Ureter (tissue), 1 donor: ENCODE data around the gene CHD9. TPM values are rescaled to one million over a fixed set of nuclear protein-coding genes. Genes with fewer than 3 reads are reported as not detected.
"Not testable (repeated sequence)": the region's sequence is repeated elsewhere in the genome, so short reads cannot be mapped to it uniquely, and the experiment has no call there.

Experiments used
- DNase-seq: peaks from one replicate; pipeline ENCODE4 v3.0.0-alpha.2; 2020; ENCODE audit warnings: low spot score
- total RNA-seq: library from RNA; stranded (reverse); gene quantifications from one replicate; pipeline ENCODE4 v1.2.4, GENCODE V29; 2023
- donor health status: DM: yes; HTN: yes; CAD: no.

The CHD9 gene
- total RNA-seq, 1 donor from 2014 or later = 135 TPM

- no peak for DNase-seq
Measured at GRCh38 chr16:53281280-53281679, 226.5 kb downstream of the CHD9 start.

GRCh38 chr16:53281859-53282258, 227.1 kb downstream of the CHD9 start:
- DNase-seq = no peak

DNA sequence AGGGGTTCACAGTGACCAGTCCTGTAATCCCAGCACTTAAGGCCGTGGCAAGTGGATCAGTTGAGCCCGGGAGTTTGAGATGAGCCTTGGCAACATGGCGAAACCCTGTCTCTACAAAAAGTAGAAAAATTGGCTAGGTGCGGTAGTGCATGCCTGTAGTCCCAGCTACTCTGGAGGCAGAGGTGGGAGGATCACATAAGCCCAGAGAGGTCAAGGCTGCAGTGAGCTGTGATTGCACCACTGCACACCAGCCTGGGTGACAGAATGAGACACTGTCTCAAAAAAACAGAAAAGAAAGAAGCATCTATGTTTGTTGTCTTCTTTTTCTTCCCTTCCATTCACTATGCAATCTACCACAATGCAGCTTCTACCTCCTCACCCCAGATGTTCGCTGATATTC, 227.5 kb downstream of the CHD9 start:
- DNase-seq = no peak

DNA sequence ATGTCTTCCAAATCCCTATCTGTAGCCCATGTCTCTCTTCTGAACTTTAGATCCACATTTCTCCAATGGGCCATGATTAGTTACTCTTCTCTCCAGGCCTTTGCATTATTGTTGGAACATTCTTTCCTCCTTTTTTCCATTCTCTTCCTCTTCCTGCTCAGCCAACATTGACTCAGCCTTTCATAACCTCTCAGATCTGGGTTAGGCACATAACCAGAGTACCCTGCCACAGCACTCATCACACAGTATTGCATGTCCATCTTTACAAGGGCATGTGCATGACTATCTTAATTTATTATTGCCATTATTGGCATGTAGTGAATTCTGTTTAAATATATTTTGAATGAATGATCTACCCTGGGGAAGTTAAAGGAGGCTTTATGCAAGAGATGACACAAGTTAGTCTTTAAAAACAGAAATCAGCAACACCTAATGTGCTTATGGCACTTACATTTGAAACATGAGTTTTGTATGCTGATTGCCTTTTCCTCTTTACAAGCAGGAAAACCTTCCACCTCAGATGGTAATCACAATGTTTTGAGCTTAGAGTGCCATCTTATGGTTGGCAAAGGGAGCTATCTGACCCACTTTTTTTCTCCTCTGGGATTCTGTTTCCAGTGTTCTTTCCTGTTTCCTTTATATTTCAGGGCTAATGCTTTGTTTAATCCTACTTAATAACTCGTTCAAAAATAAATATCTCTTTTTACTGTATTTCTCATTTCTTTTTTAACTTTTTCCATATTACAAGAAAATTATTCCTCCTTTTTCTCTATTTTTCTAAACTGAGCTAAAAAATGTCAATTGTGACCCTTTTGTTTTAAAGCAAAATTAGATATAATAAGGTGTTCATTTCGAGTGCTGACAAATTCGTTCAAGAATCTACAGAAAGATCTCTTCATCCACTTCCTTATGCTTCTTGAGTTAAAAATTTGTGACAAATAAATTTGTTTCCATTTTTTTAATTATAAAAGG, 228.5 kb downstream of the CHD9 start:
- no peak for DNase-seq

GRCh38 chr16:53285236-53285635, 230.4 kb downstream of the CHD9 start:
- DNase-seq = no peak

- DNase-seq = no peak
Measured at GRCh38 chr16:53290520-53290919, 235.7 kb downstream of the CHD9 start.

DNA sequence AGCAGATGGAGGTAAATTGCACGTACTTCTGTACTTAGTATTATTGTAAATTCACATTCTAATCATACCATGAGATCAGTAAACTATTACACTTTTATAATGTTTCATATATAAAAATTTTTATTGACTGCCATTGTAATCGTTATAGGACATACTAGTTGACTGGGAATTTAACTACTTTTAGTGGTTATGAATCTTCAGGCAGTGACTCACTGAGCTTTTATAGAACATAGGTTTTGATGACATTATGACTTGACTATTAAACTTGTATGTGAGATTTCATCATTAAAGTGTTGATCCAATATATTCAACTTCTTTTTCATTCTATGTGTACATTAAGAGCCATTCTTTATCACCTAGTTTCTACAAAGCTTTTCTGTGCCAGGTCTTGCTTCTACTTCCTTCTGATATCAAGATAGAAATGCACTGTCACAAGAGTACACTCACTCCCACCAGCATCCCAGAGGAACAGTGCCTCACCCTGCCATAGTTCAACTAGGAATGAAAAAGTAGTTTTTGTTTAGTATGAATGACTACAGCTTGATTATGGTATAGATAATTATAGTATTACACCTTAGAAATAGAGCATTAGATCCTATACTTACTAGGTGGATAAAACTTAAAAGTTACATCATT, 237.1 kb downstream of the CHD9 start:
- no peak for DNase-seq

- DNase-seq = no peak
Measured at GRCh38 chr16:53297477-53297876, 242.7 kb downstream of the CHD9 start.

DNA sequence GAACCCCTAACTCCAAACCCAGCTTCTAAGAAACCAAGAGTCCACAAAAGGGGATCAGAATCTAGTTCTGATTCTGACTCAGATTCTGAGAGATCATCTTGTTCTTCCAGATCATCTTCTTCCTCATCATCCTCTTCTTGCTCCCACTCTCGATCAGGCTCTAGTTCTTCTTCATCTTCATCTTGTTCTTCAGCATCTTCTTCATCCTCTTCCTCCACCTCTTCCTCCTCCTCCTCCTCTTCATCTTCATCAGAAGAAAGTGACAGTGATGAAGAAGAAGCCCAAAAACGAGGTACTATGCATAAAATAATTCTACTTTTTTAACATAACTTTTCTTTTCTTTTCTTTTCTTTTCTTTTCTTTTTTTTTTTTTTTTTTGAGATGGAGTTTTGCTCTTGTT, 249.5 kb downstream of the CHD9 start:
- no peak for DNase-seq

GRCh38 chr16:53305743-53306142, 251.0 kb downstream of the CHD9 start:
- no peak for DNase-seq

DNA sequence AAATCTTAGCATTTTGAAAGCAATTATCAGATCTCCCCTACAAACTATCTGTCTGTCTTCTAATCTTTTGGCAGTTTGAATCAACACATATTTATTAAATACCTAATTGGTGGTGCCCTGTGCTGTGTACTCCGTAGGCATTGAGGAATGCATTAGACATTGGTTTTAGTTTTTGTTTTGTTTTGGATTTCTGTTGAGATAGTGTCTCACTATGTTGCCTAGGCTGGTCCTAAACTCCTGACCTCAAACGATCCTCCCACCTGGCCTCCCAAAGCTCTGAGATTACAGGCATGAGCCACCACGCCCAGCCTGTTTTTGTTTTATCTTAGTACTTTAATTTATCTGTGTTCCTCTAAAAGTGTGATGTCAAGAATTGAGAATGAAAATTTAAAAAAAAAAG, 254.7 kb downstream of the CHD9 start:
- no peak for DNase-seq

- DNase-seq = no peak
Measured at GRCh38 chr16:53320992-53321391, 266.2 kb downstream of the CHD9 start.

- DNase-seq = no peak
Measured at GRCh38 chr16:53323924-53324323, 269.1 kb downstream of the CHD9 start.

GRCh38 chr16:53330991-53331390, 276.2 kb downstream of the CHD9 start:
- DNase-seq = not testable (repeated sequence)

DNA sequence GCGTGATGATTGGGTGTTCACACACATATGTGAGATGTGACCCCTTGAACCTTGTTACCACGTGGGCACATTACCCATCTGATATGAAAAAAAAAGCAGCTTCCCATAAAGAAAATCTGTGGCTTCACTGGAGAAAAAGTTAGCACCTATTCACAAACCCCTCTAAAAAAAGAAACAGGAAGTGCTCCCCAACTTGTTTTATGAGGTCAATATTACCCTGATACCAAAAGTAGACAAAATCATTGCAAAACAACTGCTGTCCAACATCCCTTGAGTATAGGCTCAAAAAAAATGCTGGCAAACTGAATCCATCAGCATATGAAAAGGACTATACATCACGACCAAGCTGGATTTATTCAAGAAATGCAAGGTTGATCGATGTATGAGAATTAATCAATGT, 279.8 kb downstream of the CHD9 start:
- no peak for DNase-seq

DNA sequence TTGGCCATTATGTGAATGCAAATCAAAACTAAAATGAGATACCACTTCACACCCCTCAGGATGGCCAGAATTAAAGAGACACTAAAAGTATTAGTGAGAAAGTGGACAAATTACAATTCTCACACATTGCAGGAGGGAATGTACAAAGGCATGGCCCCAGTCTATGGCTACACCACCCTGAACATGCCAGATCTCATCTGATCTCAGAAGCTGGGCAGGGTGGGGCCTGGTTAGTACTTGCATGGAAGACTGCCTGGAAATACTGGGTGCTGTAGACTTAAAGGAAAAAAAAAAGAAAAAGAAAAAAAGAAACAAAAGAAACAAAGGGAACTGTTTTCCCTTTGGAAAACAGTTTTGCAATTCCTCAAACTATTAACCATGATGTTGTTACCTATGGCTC, 282.5 kb downstream of the CHD9 start:
- DNase-seq = no peak

DNA sequence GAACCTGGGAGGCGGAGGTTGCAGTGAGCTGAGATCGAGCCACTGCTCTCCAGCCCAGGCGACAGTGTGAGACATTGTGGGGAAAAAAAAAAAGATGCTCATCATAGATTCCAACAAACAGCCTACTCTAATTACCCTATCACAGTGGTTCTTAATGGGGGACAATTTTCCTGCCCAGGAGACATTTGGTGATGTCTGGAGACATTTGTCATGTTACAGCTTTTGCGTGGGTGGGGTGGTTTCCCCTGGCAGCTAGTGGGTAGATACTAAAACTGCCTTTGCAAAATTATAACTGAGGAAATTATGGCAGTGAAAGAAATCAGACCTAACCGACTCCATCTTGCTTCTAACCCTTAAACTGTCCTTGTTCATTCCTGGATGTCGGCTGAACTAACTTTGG, 287.0 kb downstream of the CHD9 start:
- DNase-seq = no peak

- no peak for DNase-seq
Measured at GRCh38 chr16:53355064-53355463, 300.3 kb downstream of the CHD9 start.

- no peak for DNase-seq
Measured at GRCh38 chr16:53356478-53357207, 301.9 kb downstream of the CHD9 start.

DNA sequence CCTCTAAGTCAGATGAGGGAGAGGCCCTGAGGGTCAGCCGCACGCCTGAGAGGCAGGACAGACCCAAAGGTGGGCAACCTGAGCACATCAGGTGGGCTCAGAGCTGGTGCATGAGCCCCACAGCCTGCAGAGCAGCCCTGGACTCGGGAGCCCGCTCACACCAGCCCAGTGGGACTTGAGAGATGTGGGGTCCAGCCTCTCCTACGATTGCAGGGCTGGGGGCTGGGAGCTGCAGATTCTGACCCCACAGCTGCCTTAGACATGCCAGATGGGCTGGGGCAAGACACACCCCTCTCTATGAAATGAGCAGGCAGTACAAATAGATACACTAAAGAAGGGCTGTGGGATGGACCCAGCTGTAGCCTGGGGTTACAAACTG, 302.4 kb downstream of the CHD9 start:
- no peak for DNase-seq

DNA sequence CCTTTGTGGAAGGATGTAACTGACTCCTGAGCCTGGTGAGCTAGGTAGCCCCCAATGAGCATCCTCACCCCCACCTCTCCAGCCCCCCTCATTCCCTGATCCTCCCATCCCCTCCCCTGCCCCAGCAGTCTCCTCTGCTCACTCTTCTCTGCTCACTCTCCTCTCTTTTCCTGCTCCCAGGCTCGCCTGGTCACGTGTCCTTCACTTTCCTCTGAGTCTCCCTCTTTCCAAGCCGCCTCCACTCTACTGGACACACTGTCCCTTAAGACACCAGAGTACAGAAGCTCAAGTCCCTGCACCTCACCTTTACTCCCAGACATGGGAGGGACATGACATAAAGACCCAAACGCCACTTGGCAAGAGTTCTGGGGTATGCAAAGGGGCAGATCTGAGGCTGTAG, 303.2 kb downstream of the CHD9 start:
- no peak for DNase-seq

- no peak for DNase-seq
Measured at GRCh38 chr16:53358884-53359283, 304.1 kb downstream of the CHD9 start.

- DNase-seq = no peak
Measured at GRCh38 chr16:53369921-53370320, 315.1 kb downstream of the CHD9 start.
